ENCODE measurements around the gene NPIPA1. TPM values are rescaled to one million over a fixed set of nuclear protein-coding genes. Genes with fewer than 3 reads are reported as not detected.
"Not testable (repeated sequence)": the region's sequence is repeated elsewhere in the genome, so short reads cannot be mapped to it uniquely, and the experiment has no call there.

Gene NPIPA1
- total RNA-seq, 2 experiments from 2014 or later, result 84.1 TPM

DNA sequence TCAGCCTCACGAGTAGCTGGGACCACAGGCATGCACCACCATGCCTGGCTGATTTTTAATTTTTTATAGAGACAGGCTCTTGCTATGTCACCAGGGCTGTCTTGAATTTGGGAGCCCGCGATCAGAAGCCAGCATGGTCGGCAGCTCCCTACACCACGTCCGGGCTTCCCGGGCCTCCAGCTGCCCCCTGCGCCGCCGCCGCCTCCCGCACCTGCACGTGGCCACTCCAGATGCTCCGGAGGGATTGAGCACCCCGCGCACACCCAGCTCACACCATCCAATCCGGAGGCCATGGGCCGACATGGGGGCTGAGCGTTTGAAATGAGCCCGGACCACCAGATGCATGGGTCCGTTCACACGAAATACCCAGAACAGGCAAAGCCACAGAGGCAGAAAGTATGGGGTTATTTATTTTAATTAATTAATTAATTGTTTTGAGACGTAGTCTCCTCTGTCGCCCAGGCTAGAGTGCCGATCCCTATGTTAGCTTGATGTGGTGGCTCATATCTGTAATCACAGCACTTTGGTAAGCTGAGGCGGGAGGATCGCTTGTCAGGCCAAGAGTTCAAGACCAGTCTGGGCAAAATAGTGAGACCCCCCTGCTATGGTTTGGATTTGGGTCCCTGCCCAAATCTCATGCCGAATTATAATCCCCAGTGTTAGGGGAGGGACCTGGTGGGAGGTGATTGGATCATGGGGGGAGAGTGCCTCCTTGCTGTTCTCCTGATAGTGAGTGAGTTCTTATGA is 20.5 kb downstream of the NPIPA1 start:
- Mint-ChIP-seq H3K36me3 (ENCODE audit: low read depth) (no peaks in the 10 kb centered on the region), H3K27me3 (peaks cover 10% of the 10 kb centered on the region)
- CTCF ChIA-PET, result no interaction called here

DNA sequence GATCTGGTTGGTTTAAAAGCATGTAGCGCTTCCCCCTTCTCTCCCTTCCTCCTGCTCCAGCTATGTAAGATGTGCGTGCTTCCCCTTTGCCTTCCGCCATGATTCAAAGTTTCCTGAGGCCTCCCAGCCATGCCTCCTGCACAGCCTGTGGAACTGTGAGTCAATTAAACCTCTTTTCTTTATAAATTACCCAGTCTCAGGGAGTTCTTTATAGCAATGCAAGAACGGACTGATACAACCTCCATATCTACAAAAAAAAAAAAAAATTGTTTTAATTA is 21.0 kb downstream of the NPIPA1 start:
- CTCF ChIA-PET, result no interaction called here
- Mint-ChIP-seq H3K36me3 (ENCODE audit: low read depth) (no peaks in the 10 kb centered on the region), H3K4me3 (no peak overlapping the region), H3K27me3 (peaks cover 11% of the 10 kb centered on the region), H3K4me1 (no peaks in the 10 kb centered on the region), H3K9me3 (no peaks in the 10 kb centered on the region), H3K27ac (no peak overlapping the region)
- POLR2A ChIA-PET, result no interaction called here
- DNase-seq, result no peak

More for the DNA sequence above, 20.5 kb downstream of the NPIPA1 start:
- Mint-ChIP-seq H3K9me3 (no peaks in the 10 kb centered on the region), H3K4me1 (no peaks in the 10 kb centered on the region), H3K4me3 (no peak overlapping the region), H3K27ac (no peak overlapping the region)
- no peak for DNase-seq
- POLR2A ChIA-PET, result no interaction called here

DNA sequence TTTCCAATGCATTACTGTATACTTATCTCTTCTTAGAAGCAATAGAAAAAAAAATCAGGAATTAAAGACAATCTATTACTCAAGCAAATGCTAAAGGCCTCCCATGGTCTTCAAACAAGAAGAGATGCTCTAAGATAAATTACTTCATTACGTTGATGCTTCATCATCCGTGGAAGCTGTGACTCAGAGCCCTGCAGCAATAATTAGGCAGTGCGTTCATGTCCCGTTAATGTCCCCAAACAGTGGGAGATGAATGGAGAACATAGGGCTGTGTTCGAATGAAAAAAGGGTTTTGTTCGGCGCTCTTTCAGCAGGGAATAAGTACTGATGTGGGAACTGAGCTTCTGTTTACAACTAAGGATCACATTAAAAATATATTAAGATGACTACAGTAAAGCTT is 21.7 kb downstream of the NPIPA1 start:
- Mint-ChIP-seq H3K4me1 (no peaks in the 10 kb centered on the region), H3K36me3 (ENCODE audit: low read depth) (no peaks in the 10 kb centered on the region), H3K27ac (no peak overlapping the region), H3K27me3 (peaks cover 11% of the 10 kb centered on the region), H3K4me3 (no peak overlapping the region), H3K9me3 (no peaks in the 10 kb centered on the region)
- POLR2A ChIA-PET, result no interaction called here
- no peak for DNase-seq
- CTCF ChIA-PET, result no interaction called here

DNA sequence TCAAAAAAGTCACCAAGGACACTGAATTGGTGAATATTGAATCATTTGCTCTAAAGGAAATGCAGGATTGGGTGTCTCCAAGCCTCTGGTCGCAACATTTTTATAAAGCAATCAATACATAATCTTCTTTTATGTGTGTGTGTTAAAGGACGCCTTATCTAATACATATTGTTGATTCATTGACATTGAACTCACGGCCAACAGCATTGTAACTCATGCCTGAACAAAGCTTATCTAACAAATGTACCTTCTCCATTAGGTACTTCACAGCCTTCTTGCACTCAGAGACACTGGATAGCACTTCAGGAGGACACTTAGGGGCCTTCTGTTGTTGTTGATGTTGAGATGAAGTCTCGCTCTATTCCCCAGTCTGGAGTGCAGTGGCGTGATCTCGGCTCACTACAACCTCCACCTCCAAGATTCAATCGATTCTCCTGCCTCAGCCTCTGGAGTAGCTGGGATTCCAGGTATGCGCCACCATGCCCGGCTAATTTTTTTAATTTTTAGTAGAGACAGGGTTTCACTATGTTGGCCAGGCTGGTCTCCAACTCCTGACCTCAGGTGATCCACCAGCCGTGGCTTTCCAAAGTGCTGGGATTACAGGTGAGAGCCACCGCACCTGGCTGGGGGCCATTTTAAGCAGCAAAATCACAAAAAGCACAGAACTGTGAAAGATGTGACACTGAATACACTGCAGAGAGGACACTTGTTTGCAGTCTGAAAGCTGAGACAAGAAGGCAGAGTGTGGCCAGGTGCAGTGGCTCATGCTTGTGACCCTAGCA is 24.4 kb downstream of the NPIPA1 start:
- no peak for DNase-seq
- Mint-ChIP-seq H3K27ac (no peak overlapping the region), H3K4me1 (no peaks in the 10 kb centered on the region), H3K9me3 (no peaks in the 10 kb centered on the region), H3K36me3 (ENCODE audit: low read depth) (no peaks in the 10 kb centered on the region), H3K27me3 (peaks cover 15% of the 10 kb centered on the region), H3K4me3 (no peak overlapping the region)
- POLR2A ChIA-PET, result no interaction called here
- CTCF ChIA-PET, result no interaction called here

DNA sequence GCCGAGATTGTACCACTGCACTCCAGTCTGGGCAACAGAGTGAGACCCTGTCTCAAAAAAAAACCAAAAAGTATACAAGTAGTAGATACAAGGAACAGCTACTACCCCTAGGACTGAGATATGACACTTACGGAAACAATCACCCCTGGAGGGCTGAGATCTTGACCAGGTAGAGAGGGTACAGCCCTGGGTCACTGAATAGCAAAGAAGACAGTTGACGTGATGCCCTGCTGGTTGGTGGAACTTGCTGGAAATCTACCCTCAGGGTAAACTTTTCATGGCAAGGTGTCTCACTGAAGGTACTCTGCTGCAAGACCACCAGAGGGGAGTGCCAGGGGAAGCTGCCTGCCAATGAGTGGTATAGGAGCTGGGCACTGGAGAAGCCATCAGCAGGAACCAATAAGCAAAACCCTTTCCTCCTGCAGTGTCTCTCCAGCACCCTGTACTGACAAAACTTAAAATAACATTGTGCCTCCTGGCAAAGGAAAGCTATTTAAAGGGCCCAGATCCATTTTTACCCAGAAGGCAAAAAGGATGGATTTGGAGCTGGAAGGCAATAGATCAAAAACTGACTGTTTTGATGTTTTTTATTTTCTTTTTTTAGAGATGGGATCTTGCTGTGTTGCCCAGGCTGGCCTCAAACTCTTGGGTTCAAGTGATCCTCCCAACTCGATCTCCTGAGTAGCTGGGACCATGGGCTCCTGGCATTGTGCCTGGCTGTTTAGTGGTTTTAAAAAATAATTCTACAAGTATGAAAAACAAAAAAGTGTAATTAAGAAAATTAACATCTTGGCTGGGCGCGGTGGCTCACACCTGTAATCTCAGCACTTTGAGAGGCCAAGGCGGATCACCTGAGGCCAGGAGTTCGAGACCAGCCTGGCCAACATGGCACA is 26.3 kb downstream of the NPIPA1 start:
- ChIA-PET CTCF (interaction anchor here (1.2 kb wide), 1 partner anchor 109 kb away, joined by 3 read pairs; no protein-coding TSS in a partner anchor), POLR2A (no interaction called here)
- no peaks in the 10 kb centered on the region for H3K9me3 Mint-ChIP-seq
- H3K4me1 Mint-ChIP-seq, result no peaks in the 10 kb centered on the region
- H3K27me3 Mint-ChIP-seq, result peaks cover 18% of the 10 kb centered on the region
- H3K4me3 Mint-ChIP-seq, result no peak overlapping the region
- H3K27ac Mint-ChIP-seq, result no peak overlapping the region
- no peaks in the 10 kb centered on the region for H3K36me3 Mint-ChIP-seq (ENCODE audit: low read depth)
- no peak for DNase-seq

DNA sequence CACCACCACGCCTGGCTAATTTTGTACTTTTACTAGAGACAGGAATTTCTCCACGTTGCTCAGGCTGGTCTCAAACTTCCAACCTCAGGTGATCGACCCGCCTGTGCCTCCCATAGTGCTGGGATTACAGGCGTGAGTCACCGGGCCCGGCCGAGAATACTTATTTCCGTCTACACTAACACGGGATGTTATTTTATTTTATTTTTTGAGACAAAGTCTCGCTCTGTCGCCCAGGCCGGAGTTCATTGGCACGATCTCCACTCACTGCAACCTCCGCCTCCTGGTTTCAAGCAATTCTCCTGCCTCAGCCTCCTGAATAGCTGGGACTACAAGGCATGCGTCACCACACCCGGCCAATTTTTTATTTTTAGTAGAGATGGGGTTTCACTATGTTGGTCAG is 28.1 kb downstream of the NPIPA1 start:
- Mint-ChIP-seq H3K9me3 (no peaks in the 10 kb centered on the region), H3K4me1 (no peaks in the 10 kb centered on the region), H3K4me3 (no peak overlapping the region), H3K27me3 (peaks cover 14% of the 10 kb centered on the region), H3K36me3 (ENCODE audit: low read depth) (no peaks in the 10 kb centered on the region), H3K27ac (no peak overlapping the region)
- ChIA-PET POLR2A (no interaction called here), CTCF (no interaction called here)
- DNase-seq, result no peak

DNA sequence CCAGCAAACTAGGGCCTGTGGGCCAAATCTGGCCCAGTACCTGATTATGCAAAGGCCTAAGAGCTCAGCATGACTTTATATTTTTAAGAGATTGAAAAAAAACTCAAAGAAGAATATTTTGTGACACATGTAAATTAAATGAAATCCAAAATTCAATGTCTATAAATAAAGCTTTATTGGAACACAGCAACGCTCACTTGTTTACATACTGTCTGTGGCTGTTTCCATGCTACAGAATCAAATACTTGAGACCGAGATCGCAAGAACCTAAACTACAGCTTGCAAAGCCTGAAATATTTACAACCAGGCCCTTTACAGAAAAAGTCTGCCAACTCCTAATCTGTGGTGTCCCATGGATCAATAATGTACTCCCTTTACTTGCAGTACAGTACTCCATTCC is 32.6 kb downstream of the NPIPA1 start:
- H3K36me3 Mint-ChIP-seq (ENCODE audit: low read depth); H3K27ac Mint-ChIP-seq; DNase-seq; H3K4me1 Mint-ChIP-seq; H3K9me3 Mint-ChIP-seq; H3K27me3 Mint-ChIP-seq; H3K4me3 Mint-ChIP-seq; POLR2A ChIA-PET; CTCF ChIA-PET: not testable (repeated sequence)

DNA sequence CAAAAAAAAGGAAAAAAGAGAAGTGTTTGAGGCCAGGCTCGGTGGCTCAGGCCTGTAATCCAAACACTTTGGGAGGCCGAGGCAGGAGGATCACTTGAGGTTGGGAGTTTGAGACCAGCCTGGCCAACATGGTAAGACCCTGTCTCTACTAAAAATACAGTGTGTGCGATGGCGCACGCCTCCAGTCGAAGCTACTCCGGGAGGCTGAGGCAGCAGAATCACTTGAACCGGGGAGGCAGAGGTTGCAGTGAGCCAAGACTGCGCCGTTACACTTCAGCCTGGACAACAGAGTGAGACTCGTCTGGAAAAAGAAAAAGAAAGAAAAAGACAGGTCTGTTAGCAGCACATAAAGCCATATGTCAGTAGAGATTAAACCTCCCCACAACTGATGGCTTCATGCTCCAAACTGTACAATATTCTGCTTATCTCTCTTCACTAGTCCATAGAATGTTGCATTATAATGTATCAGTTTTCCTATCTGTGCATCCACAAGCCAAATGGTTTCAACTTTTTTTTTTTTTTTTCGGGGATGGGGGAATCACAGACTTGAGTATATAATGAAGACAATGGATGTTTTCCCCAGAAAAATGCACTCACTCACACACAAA is 34.5 kb downstream of the NPIPA1 start:
- DNase-seq; H3K27me3 Mint-ChIP-seq; POLR2A ChIA-PET; CTCF ChIA-PET; H3K4me3 Mint-ChIP-seq; H3K27ac Mint-ChIP-seq; H3K36me3 Mint-ChIP-seq (ENCODE audit: low read depth); H3K9me3 Mint-ChIP-seq: not testable (repeated sequence)
- H3K4me1 Mint-ChIP-seq, result peaks cover 15% of the 10 kb centered on the region

DNA sequence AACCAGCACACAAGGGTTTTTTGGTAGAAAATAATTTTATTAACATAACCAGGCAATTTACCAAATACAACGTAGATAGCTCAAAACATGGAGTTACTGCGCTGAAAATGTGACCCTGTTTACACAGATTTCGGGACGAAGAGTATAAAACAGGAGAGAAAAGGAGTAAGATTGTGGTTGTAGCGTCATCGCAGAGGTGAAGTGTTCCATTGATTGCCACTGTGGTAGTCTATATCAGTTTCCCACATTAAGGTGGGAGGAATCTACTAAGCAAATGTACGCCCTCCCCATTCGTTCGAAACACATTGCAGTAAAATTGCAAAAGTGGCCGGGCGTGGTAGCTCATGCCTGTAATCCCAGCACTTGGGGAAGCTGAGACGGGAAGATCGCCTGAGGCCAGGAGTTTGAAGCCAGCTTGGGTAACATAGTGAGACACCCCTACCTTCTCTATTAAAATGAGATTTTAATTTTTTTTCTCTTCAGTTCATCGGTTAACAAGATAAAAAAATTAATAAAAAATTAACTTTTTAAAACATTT is 36.6 kb downstream of the NPIPA1 start:
- CTCF ChIA-PET; H3K36me3 Mint-ChIP-seq (ENCODE audit: low read depth); H3K9me3 Mint-ChIP-seq; DNase-seq; H3K27ac Mint-ChIP-seq; POLR2A ChIA-PET; H3K27me3 Mint-ChIP-seq: not testable (repeated sequence)
- peak overlapping the region; percentile 51 for H3K4me3 Mint-ChIP-seq
- peaks cover 19% of the 10 kb centered on the region for H3K4me1 Mint-ChIP-seq

DNA sequence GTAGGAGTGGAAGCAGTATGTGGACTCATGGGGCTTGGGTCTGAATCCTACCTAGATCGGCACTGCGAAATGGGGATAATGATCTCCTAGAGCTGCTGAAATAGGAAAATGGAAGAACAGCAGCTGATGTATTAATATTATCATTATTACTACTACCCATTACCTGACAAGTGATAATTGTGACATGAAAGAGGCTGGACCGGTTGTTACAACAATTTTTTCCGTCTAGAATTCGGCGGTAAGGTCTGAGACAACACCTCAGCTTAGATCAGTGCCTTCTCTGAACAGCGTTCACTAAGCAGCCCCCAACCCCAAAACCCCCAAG is 37.0 kb downstream of the NPIPA1 start:
- DNase-seq; CTCF ChIA-PET; H3K9me3 Mint-ChIP-seq; H3K27me3 Mint-ChIP-seq; H3K36me3 Mint-ChIP-seq (ENCODE audit: low read depth): not testable (repeated sequence)
- POLR2A ChIA-PET, result interaction anchor here (0.8 to 1.2 kb wide), 3 partner anchors 19 to 119 kb away, joined by 3 to 4 read pairs (median 4); no protein-coding TSS in a partner anchor
- peaks cover 19% of the 10 kb centered on the region for H3K4me1 Mint-ChIP-seq
- peak overlapping the region; percentile 75 for H3K27ac Mint-ChIP-seq
- H3K4me3 Mint-ChIP-seq, result peak overlapping the region; percentile 85

DNA sequence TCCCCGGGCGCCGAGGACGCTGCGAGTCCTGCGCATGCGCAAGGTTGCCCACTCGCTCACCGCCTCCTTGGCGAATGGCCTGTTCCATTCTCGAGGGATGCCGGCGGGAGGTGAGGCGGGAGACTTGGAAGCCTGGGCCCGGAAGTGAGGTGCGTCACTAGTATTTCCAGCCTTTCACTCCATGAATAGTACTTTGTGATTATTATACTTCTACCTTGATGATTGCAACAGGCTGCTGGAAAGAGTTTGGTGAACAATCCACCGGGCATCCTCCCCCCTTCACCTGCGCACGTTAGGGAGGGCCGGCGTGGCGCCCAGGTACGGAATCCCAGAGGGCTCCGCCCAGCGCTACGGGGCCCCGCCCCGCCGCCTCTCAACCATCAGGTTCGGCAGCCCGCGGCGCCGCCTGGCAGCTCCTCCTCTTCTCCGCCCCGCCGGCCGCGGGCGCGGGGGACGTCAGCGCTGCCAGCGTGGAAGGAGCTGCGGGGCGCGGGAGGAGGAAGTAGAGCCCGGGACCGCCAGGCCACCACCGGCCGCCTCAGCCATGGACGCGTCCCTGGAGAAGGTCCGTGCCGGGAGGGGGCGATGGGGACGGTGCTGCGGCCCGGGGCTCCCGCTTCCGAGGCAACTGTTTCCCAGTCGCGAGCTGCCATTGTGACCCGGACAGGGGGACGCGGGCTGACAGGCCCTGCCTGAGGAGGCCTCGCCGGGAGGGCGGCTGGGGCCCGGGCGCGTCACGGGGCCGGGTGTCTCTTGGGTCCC is 37.6 kb downstream of the NPIPA1 start, which contains the start of gene PDXDC1:
Gene PDXDC1 (plus strand): TSS at position 371 of the 762 bp plus-strand sequence. CDS start 174 bp downstream, at position 545.
- Mint-ChIP-seq H3K27ac (peak within 1 kb of the TSS; percentile 75), H3K4me3 (peak within 1 kb of the TSS; percentile 85), H3K4me1 (peaks cover 19% of the 10 kb centered on the region)
- H3K36me3 Mint-ChIP-seq (ENCODE audit: low read depth); CTCF ChIA-PET; H3K9me3 Mint-ChIP-seq; H3K27me3 Mint-ChIP-seq: not testable (repeated sequence)
- POLR2A ChIA-PET, result interaction anchor here (0.8 to 1.2 kb wide), 3 partner anchors 18 to 119 kb away, joined by 3 to 4 read pairs (median 4); no protein-coding TSS in a partner anchor
- peak; percentile 97 for DNase-seq

DNA sequence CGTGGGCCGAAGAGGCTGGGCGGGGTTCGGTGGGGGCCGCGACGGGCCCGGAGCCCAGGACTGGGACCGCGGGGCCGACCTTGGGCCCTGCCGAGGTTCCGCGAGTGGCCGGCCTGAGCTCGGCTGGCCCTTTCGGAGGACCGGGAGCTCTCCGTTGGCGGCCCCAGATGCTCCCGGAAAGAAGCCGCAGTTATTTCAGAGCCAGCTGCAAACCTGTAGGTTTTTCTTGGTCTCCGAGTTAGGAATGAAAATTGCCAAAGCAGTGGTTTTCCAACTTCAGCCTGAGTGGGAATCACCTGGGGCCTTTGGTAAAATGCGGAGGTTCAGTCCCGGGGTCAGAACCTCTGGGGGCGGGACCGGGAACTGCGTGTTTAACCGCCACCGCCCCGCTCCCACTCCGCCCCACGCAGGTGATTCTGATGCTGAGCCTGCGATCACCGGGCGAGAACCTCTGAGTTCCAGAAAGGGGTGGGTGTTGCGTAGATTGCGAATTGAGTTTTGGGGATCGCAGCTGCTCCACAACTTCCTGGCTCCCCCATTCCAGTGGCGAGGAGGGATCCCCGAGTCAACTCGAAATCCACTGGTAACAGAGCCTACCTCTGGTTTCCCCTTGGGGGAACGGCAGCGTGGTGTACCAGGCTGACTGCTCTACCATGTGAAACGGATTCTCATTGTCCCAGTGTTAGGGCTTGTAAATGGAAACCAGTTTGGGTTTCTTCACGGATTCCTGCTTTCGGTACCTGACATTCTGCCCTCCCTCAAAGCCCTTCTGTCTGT is 38.4 kb downstream of the NPIPA1 start:
- H3K36me3 Mint-ChIP-seq (ENCODE audit: low read depth); CTCF ChIA-PET; H3K9me3 Mint-ChIP-seq; H3K27me3 Mint-ChIP-seq: not testable (repeated sequence)
- Mint-ChIP-seq H3K4me3 (peak overlapping the region; percentile 85), H3K27ac (peak overlapping the region; percentile 67), H3K4me1 (peaks cover 19% of the 10 kb centered on the region)
- DNase-seq, result peak; percentile 61
- POLR2A ChIA-PET, result interaction anchor here (1.0 to 1.2 kb wide), 2 partner anchors 17 to 118 kb away, joined by 3 to 4 read pairs; no protein-coding TSS in a partner anchor
